HG03575 (cell line): ENCODE data around the gene STK17B.

Experiments used
- ATAC-seq: cut with Tn5 transposase; IDR thresholded peaks from one replicate; pipeline ENCODE4 v1.9.1; 2021; ENCODE audit not compliant: unreplicated experiment, insufficient number of reproducible peaks, low FRiP score; ENCODE audit errors: extremely low read depth

Gene STK17B

DNA sequence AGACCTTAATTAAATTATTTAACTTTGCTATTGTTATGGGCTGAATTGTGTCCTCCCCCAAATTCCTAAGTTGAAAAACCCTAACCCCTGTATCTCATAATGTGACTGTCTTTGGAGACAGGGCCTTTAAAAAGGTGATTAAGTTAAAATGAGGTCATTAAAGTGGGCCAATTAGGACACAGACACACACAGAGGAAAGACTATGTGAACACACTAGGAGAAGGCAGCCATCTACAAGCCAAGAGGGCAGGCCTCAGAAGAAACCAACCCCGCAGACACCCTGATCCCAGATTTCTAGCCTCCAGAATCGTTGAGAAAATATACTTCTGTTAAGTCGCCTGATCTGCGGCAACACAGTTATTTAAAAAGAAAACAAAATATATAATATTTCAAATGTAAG, 6.4 kb downstream of the STK17B start:
- ATAC-seq, result no peak

DNA sequence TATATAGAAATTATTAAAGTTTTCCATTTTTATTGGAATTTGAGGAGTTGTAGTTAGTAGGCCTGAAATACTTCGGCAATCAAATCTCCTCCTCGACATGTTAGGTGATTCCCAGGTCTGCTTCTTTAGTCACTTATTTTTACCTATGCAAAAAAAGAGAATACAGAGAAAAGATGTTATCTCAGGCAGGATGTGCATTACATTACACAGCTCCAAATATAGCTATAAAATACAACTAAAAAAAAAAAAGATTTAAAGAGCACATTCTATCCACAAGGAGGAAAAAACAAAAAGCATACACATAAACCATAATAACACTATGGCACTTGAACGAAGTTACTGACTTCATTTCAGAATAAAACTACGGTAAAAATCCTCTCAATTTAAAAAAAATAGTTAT, 8.1 kb downstream of the STK17B start:
- no peak for ATAC-seq

DNA sequence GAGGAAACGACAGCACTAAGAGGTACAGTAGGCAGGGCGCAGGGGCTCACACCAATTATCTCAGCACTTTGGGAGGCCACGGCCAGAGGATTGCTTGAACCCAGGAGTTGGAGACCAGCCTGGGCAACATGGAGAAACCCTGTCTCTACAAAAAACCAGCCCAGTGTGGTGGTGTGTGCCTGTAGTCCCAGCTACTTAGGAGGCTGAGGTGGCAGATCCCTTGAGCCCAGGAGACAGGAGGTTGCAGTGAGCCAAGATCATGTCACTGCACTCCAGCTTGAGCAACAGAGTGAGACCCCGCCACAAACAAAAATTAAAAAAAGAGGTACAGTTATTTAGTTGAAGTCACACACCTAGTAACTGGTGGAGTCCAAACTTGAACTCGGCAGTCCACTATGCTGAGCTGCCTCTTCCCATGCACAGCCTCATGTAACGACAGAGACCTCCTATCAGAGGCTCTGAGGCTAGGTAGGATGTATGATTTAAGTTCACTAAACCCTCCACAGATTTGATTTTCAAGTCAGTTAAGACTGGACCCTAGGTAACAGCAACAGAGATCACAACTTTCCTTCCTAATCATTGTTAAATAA, 8.7 kb downstream of the STK17B start:
- ATAC-seq, result no peak

- ATAC-seq, result no peak
Measured at GRCh38 chr2:196160946-196161345, 10.4 kb downstream of the STK17B start.

DNA sequence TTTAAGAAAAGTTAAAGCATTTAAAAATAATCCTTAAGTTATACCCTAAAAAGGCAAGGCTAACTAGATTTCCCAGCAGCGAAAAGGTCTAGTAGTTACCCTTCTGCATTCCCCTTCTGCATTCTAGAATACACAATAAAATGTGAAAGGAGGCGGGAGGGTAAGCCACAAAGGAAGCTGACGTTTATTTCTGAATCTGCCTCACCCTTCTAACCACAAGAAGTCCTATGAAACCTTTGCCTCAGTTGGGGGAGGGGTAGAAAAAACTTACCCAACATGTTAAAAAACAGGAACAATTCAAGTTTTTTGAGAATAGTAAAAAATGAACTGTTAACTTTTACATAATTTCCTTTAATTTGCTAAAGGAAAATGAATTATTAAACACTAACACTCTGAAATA, 11.3 kb downstream of the STK17B start:
- peak; percentile 51 for ATAC-seq

GRCh38 chr2:196159221-196159892, 12.0 kb downstream of the STK17B start:
- no peak for ATAC-seq

GRCh38 chr2:196155575-196155974, 15.8 kb downstream of the STK17B start:
- no peak for ATAC-seq

DNA sequence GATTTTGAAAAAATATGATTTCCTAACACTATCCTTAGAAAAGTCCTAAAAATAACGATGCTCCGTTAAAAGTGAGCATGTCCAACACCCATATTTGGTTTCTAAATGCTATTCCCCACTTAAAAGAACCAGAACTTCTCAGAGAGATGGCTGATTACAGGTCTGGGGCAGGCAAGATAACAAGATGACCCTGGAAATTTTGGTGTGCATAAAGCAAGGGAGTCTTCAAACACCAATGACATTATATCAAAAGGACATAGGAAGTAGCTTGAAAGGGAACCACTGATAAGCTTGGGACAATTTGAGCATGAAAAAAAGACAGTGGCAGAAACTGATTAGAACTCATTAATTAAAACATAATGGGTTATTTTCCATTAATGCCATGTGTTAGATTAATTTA, 17.9 kb downstream of the STK17B start:
- no peak for ATAC-seq

DNA sequence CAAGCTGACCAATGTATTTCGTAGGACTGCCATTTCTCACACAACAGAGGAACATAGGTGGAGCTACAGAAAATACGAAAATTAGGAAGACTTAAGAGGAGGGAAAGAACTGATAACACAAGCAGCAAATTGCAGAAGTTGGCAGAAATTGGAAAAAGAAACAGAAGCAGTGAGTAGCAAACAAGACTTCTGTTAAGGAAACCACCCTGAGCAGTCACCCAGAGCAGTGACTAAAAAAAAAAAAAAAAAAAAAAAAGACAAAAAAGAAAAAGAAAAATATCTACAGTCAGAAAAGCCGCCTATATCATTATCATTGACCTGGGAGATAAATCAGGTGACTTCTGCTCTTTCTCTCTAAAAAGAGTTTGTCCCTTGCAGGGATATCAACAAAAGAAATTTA, 21.4 kb downstream of the STK17B start:
- peak; percentile 53 for ATAC-seq

DNA sequence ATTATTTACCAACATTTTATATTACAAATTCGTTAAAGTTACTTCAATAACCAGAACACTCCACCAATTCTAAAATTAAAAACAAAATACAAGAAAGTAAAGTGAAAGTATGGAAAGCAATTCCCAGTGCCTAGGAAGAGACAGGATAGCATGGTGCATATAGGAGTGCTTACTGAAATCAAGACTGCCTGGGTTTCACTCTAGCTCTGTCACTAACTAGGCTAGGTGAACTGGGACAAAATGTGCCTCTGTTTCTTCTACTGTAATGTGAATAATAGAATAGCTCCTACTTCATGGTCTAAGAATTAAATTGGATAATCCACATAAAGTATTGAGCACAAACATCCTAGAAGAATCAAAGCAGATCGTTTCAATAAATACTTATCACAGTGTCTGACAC, 22.6 kb downstream of the STK17B start:
- no peak for ATAC-seq

GRCh38 chr2:196145256-196145655, 26.1 kb downstream of the STK17B start:
- ATAC-seq, result no peak

- no peak for ATAC-seq
Measured at GRCh38 chr2:196144513-196145126, 26.8 kb downstream of the STK17B start.

- no peak for ATAC-seq
Measured at GRCh38 chr2:196143730-196144131, 27.6 kb downstream of the STK17B start.

DNA sequence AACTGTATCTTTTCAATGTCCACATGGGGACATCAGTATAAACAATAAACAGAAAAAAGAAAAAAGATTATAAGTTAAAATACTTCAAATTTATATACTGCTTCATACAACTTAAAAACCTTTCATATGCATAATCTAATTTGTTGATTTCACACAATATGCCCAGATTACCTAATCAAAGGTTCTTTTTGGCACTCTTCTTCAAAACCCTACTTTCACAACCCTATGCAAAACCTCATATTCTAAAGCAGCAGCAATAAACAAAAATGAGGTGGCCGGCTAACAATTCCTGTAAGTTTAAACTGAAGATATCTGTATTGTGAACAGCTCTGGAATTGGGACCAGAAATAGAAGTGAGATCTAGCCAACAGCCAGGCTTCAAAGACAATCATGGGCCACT, 28.6 kb downstream of the STK17B start:
- no peak for ATAC-seq

DNA sequence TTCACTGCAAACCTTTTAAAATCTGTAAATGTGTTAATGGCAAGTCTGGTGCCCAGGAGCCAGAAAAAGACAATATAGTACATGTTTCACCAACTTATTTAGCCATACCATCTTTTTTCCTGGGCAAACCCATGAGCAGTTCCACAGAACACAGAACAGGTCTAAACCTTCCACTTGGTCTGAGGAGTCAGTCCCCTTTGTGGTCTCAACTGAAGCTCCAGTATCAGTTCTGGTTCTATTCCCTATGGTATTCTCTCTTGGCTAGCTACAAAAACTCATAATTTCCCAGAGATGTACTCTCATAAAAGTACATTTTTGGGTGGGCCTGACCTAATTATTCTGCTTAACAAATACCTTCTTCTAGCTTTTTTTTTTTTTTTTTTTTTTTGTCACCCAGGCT, 31.2 kb downstream of the STK17B start:
- no peak for ATAC-seq

GRCh38 chr2:196137271-196137670, 34.1 kb downstream of the STK17B start:
- ATAC-seq, result no peak

DNA sequence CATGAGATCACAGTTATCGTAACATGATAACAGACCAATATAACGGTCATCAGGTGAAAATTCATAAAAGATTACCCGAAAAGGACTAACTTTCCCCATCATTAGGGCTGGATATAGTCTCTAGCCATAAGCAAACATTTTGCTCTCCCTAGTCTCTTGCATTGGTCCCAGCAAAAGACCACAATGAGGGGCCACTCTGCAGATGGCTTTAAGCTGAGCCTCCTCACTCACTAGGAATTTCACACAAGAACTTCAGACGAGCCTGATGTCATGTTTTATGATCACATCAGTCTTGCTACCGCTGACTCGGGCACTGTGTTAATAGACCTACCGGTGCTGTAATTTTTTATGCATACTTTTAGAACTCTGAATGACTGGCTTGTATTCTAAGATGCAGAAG, 35.2 kb downstream of the STK17B start:
- ATAC-seq, result no peak

- no peak for ATAC-seq
Measured at GRCh38 chr2:196131949-196132925, 39.1 kb downstream of the STK17B start.

DNA sequence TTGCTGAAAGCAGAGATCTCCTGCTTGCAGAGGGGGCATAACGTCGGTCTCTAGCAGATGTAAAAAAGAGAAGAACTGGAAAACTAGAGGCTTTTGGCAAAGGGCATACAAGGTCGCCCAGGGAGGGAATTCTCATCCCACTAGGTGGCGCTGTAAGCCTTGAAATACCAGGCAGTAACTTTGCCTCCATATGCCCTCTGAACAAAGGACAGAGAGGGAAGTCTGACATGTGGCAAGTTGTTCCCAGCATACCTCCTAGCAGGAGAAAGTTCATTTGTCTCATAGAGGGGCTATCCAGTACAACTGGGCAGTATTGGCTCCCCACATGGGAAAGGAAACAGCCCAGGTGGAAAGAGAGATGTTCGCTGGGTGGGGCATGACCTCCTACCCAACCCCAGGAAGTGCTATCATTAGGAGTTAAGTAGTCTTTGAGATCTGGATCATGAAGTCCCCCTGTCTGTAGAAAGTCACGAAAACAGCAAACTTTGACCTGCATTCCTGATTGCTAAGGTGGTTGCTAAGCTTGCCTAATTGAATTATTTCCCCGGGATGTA, 39.9 kb downstream of the STK17B start:
- no peak for ATAC-seq
